Endothelial cell of umbilical vein (primary cell): ENCODE measurements around the gene MEI1. TPM values are rescaled to one million over a fixed set of nuclear protein-coding genes. Genes with fewer than 3 reads are reported as not detected.

Experiments
- BruUV-seq: library from RNA; stranded (reverse); fragments of 400-500 nt; replicated peaks from 2 replicates; lab custom pipeline; 2021; lab: Mats Ljungman, UMichigan
- CTCF ChIA-PET: fragments of 300-600, 350-600 bp; sonication (Branson Sonifier 250); formaldehyde crosslinking; loops from one replicate; lab custom pipeline; 2021; ENCODE audit warnings: antibody characterized with exemption, inconsistent platforms; lab: Charles Lee
- POLR2A ChIA-PET: fragments of 300-600, 350-600 bp; sonication (Branson Sonifier 250); formaldehyde crosslinking; loops from one replicate; lab custom pipeline; 2021; ENCODE audit warnings: antibody characterized with exemption, inconsistent platforms; lab: Charles Lee
- DNase-seq: peaks from one replicate; pipeline ENCODE4 v3.0.0-alpha.2; 2011; ENCODE audit warnings: low read depth, low spot score
- FAIRE-seq: peaks from 2 replicates; lab custom pipeline; 2011; peaks lifted over from hg19 to GRCh38; lab: Jason Lieb, UNC
- H2AFZ ChIP-seq: 2 replicates; pipeline ENCODE4 v1.6.0; 2012; ENCODE audit warnings: low read depth, low read length, control low read depth, inconsistent platforms
- H3K27ac ChIP-seq: 2 replicates; pipeline ENCODE4 v1.5.1; 2011; ENCODE audit warnings: low read depth, mild to moderate bottlenecking, control low read depth, low read length, moderate library complexity; ENCODE audit not compliant: insufficient read depth
- H3K27me3 ChIP-seq, 2 experiments: 2 replicates each; pipeline versions ENCODE4 v1.6.0 to v1.6.1; 2011; ENCODE audit warnings: low read length in 2 of 2, mixed read lengths in 1 of 2; ENCODE audit not compliant: control insufficient read depth in 2 of 2, insufficient read depth in 2 of 2
- H3K36me3 ChIP-seq, 2 experiments: 2 replicates in 1 of 2; 3 replicates in 1 of 2; pipeline ENCODE4 v1.5.1; 2011; ENCODE audit warnings: low read length in 2 of 2, mild to moderate bottlenecking in 1 of 2, moderate library complexity in 1 of 2; ENCODE audit not compliant: control insufficient read depth in 2 of 2, insufficient read depth in 2 of 2; ENCODE audit errors: extremely low read depth in 1 of 2
- H3K4me1 ChIP-seq: 3 replicates; pipeline ENCODE4 v1.5.1; 2011; ENCODE audit warnings: mild to moderate bottlenecking, low read length; ENCODE audit not compliant: control insufficient read depth, insufficient read depth; ENCODE audit errors: extremely low read depth
- H3K4me2 ChIP-seq: 2 replicates; pipeline ENCODE4 v1.6.1; 2011; ENCODE audit warnings: low read length, control low read depth, mixed read lengths; ENCODE audit not compliant: insufficient read depth
- H3K4me3 ChIP-seq, 3 experiments: fragments of 200-600 bp in 1 of 3; sonication (generic), shearing (Covaris generic) in 1 of 3; replicated peaks in 1 of 3; 2 replicates each; pipeline ENCODE4 v1.5.1; 2011 to 2016; ENCODE audit warnings: control low read depth in 3 of 3, low read length in 3 of 3, mild to moderate bottlenecking in 2 of 3, inconsistent platforms in 1 of 3, low read depth in 1 of 3, moderate library complexity in 1 of 3; ENCODE audit not compliant: insufficient read depth in 1 of 3
- H3K79me2 ChIP-seq: 2 replicates; pipeline ENCODE4 v1.6.0; 2012; ENCODE audit warnings: low read length, inconsistent platforms; ENCODE audit not compliant: control insufficient read depth, insufficient read depth
- H3K9ac ChIP-seq: replicated peaks from 2 replicates; pipeline ENCODE3; 2011; ENCODE audit warnings: low read length, control low read depth; ENCODE audit not compliant: insufficient read depth; ENCODE audit errors: extremely low read depth
- H3K9me1 ChIP-seq: replicated peaks from 3 replicates; pipeline ENCODE4 v1.6.0; 2011; ENCODE audit warnings: mild to moderate bottlenecking, low read length; ENCODE audit not compliant: control insufficient read depth, insufficient read depth; ENCODE audit errors: extremely low read depth
- H3K9me3 ChIP-seq: replicated peaks from 2 replicates; pipeline ENCODE4 v1.5.1; 2012; ENCODE audit warnings: low read length, inconsistent platforms; ENCODE audit not compliant: control insufficient read depth, insufficient read depth
- H4K20me1 ChIP-seq: replicated peaks from 2 replicates; pipeline ENCODE3; 2011; ENCODE audit warnings: mild to moderate bottlenecking, low read length; ENCODE audit not compliant: control insufficient read depth, insufficient read depth; ENCODE audit errors: extremely low read depth
- CTCF ChIP-seq, 2 donors: IDR thresholded peaks; 1 replicate in 1 of 2; 2 replicates in 1 of 2; pipeline ENCODE4 v1.5.1; 2011; ENCODE audit warnings: low read length in 2 of 2, mild to moderate bottlenecking in 2 of 2, moderate library complexity in 2 of 2, control low read depth in 1 of 2, inconsistent platforms in 1 of 2, low read depth in 1 of 2; ENCODE audit not compliant: insufficient read depth in 1 of 2; ENCODE audit errors: extremely low read depth in 1 of 2
- EZH2 ChIP-seq: IDR thresholded peaks from 2 replicates; pipeline ENCODE4 v1.6.1; 2012; ENCODE audit warnings: borderline replicate concordance, low read depth, mild to moderate bottlenecking, moderate library complexity, low read length, inconsistent platforms; ENCODE audit not compliant: severe bottlenecking
- FOS ChIP-seq: IDR thresholded peaks from 2 replicates; pipeline ENCODE4 v1.6.1; 2011; ENCODE audit warnings: mild to moderate bottlenecking, low read length, moderate library complexity, borderline replicate concordance; ENCODE audit not compliant: insufficient read depth
- GATA2 ChIP-seq: IDR thresholded peaks from 2 replicates; pipeline ENCODE4 v1.7.0; 2011; ENCODE audit warnings: low read depth, mild to moderate bottlenecking, moderate library complexity, mixed read lengths, low read length; ENCODE audit not compliant: insufficient read length, insufficient read depth
- JUN ChIP-seq: IDR thresholded peaks from 2 replicates; pipeline ENCODE4 v1.6.1; 2011; ENCODE audit warnings: borderline replicate concordance, low read depth; ENCODE audit not compliant: insufficient read length, insufficient read depth
- MAX ChIP-seq: IDR thresholded peaks from 2 replicates; pipeline ENCODE4 v1.6.1; 2011; ENCODE audit not compliant: insufficient read depth, insufficient read length
- MYC ChIP-seq: IDR thresholded peaks from one replicate; pipeline ENCODE4 v1.6.1; 2011; ENCODE audit warnings: mild to moderate bottlenecking, low read depth, low read length
- POLR2A ChIP-seq: IDR thresholded peaks from 2 replicates; pipeline ENCODE4 v1.6.1; 2012; ENCODE audit warnings: low read depth, mild to moderate bottlenecking, control low read depth, low read length
- POLR2AphosphoS5 ChIP-seq: IDR thresholded peaks from 2 replicates; pipeline ENCODE4 v1.6.1; 2012; ENCODE audit warnings: low read depth, mild to moderate bottlenecking, control low read depth, low read length, moderate library complexity; ENCODE audit not compliant: insufficient read depth
- dilution Hi-C: fragments of 300-500 bp; cut with MboI; formaldehyde crosslinking; loops from one replicate; pipeline ENCODE4 v1.15.0; 2019; ENCODE audit warnings: low sequenced_read_pairs; ENCODE audit not compliant: extremely low pct_ligation_motif_present
- intact Hi-C: fragments of 100-400 bp; cut with micrococcal nuclease; formaldehyde crosslinking; loops from one replicate; pipeline ENCODE4 v1.10.0; 2022
- polyA plus RNA-seq, 4 experiments: library from polyadenylated mRNA; depleted of rRNA in 3 of 4; stranded (reverse) in 3 of 4; unstranded in 1 of 4; fragments of >200 nt; gene quantifications; 2 replicates each; pipeline versions ENCODE4 v1.2.1 to v1.2.3, GENCODE V29; 2011 to 2012; ENCODE audit warnings: missing spikeins in 1 of 4
- total RNA-seq: library from RNA; stranded (reverse); gene quantifications from 2 replicates; pipeline ENCODE4 v1.2.3, GENCODE V29; 2021

The MEI1 gene
- total and polyA plus RNA-seq, 2 donors (not counting 3 experiments of a cell fraction or from before 2014, with no cell fraction given), result 1.5 to 1.9 TPM

GRCh38 chr22:41787331-41787730 is 88.0 kb downstream of the MEI1 start:
- no peaks in the 10 kb centered on the region for H3K4me1 ChIP-seq
- H4K20me1 ChIP-seq, result no peaks in the 10 kb centered on the region
- dilution Hi-C loops, result no loop called here
- intact Hi-C loops, result no loop called here
- DNase-seq (no peak), FAIRE-seq (no peak)
- POLR2A ChIA-PET, result no interaction called here
- H3K27me3 ChIP-seq, result no peaks in the 10 kb centered on the region
- no peaks in the 10 kb centered on the region for H3K79me2 ChIP-seq
- CTCF ChIA-PET, result interaction anchor here (0.7 to 2.4 kb wide), 5 partner anchors 10 to 41 kb away, joined by 3 to 15 read pairs (median 6); partner anchors contain the start of gene CCDC134
- H2AFZ ChIP-seq, result no peak overlapping the region
- no peak overlapping the region for H3K4me3 ChIP-seq
- H3K4me2 ChIP-seq, result no peak overlapping the region
- no peak overlapping the region for H3K27ac ChIP-seq
- no peaks in the 10 kb centered on the region for H3K9me3 ChIP-seq
- TF ChIP-seq POLR2AphosphoS5, result no peak
- TF ChIP-seq POLR2A, result no peak
- no peak for TF ChIP-seq CTCF (IDR thresholded peaks at IDR 0.05; ENCODE audit: extremely low read depth in 1 of 2, insufficient read depth in 1 of 2, low read depth in 1 of 2, low read length in 2 of 2)
- no peak for TF ChIP-seq MAX
- no peak for TF ChIP-seq EZH2
- no peak for TF ChIP-seq FOS
- TF ChIP-seq GATA2, result no peak
- TF ChIP-seq JUN, result no peak
- TF ChIP-seq MYC, result no peak
- no peaks in the 10 kb centered on the region for H3K9me1 ChIP-seq
- H3K36me3 ChIP-seq, result no peaks in the 10 kb centered on the region
- no peak overlapping the region for H3K9ac ChIP-seq
- no TSS peak for BruUV-seq
